Renal cortical epithelial cell (primary cell): ENCODE data around the gene SYT3. TPM values are rescaled to one million over a fixed set of nuclear protein-coding genes. Genes with fewer than 3 reads are reported as not detected.
A peak's percentile ranks its signal among the peaks of the same experiment; 100 is the strongest.

Experiments
- DNase-seq: peaks from one replicate; pipeline ENCODE4 v3.0.0-alpha.2; 2011; ENCODE audit warnings: low read depth
- total RNA-seq: library from RNA; depleted of rRNA; stranded (reverse); fragments of >200 nt; gene quantifications from 2 replicates; pipeline ENCODE4 v1.2.3, GENCODE V29; 2014

Gene SYT3
- total RNA-seq, 1 donor from 2014 or later = 0.40 TPM

DNA sequence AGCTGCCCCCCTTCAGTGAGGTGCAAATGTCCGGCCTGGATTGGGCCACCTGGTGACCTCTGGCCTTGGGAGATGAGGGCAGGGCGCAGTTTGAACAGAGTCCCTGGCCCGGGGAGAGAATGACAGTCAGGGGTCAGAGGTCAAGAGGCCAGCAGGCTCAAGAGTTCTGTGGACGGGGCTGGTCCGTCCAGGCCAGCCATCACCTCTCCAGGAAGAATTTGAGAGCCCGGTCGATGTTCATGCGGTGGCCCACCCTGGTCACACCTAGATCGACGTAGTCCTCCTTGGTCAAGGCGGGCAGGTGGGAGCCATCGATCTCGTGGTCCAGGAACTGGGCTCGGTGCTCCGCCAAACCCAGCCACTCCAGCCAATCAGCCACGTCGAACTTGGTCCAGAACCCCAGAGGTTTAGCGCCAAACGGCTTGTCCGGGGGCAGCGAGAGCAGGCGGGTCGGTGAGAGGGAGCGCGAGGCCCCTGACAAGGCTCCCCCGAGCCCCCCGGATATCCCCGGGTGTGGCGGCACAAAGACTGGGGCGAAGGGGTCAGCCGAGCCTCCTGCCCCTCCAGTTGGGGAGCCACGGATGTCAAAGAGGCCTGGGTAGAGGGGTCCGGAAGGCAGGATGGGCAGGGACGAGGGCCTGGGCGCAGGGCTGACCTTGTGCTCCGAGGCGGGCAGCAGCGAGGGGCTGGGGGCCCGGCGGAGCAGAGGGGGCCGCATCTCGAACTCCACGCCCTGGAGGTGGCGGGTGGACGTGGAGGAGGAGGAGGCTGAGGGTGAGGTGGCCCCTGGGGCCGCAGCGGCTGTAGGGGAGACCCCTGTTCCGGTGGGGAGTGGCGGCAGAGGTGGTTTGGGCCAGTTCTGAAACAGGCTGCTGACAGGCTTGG lies 22.3 kb upstream of the SYT3 start:
- no peak for DNase-seq

DNA sequence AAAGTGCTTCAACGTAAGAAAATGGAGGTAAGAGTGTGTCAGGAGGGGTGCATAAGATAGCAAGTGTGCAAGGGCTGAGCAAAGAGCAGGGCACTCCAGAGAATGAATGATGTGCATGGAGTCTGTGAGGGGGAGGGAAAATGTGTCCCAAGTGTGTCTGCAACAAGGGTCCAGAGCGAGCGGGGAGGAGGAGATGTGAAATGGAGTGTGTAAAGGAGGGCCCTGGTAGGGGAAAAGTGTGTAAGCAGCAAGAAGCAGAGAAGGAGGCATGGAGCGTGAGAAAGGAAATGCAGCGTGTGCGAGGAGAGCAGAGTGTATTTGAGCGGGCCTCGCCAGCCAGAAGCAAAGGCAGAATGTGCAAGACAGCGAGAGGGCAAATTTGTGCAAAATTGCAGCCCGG lies 21.3 kb upstream of the SYT3 start:
- no peak for DNase-seq

DNA sequence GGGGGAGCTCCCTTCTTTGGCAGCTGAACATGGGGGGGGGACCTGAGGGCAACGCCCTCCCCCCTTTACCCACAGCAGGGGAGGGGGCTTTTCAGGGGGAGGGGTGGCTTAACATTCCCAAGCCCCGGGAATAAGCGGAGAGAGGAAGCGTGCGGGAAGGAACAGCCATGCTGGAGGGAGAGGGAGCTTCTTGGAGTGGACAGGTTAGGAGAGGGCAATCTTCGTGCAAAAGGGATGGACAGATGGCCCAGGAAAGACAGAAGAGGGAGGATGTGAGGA lies 20.3 kb upstream of the SYT3 start:
- DNase-seq = no peak

DNA sequence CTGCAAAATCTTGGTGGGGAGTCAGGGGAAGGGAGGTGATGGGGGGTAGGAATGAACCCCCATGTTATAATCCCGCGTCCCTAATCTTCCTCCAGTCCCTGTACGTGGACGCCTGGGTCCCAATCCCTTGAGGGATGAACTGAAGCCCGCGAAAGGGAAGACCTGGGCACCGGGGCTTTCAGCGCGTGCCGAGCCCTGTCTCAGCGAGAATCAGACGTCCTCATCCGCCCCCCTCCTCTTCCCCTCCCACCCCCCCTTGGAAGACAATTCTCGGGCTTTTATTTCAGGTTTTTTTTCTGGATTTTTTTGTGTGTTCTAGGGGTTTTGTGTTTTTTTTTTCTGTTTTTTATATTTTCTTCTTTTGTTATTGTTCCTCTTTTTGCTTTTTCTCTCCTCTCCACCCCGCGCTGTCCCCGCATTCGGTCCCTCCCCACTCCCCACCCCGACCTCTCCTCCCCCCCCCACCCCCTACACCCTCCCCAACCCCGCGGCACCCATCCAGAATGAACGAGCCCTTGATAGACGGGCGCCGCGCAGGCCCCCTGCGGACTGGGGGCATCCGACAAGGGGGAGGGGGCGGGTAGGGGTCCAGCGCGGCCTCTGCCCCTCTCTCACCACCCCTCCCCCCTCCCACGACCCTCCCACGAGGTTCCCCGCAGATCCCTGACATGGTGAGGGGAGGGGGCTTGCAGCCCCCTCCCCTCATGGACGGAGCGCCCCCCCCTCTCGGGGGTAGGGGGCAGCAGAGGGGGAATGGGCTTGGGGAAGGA lies 19.8 kb upstream of the SYT3 start:
- no peak for DNase-seq

DNA sequence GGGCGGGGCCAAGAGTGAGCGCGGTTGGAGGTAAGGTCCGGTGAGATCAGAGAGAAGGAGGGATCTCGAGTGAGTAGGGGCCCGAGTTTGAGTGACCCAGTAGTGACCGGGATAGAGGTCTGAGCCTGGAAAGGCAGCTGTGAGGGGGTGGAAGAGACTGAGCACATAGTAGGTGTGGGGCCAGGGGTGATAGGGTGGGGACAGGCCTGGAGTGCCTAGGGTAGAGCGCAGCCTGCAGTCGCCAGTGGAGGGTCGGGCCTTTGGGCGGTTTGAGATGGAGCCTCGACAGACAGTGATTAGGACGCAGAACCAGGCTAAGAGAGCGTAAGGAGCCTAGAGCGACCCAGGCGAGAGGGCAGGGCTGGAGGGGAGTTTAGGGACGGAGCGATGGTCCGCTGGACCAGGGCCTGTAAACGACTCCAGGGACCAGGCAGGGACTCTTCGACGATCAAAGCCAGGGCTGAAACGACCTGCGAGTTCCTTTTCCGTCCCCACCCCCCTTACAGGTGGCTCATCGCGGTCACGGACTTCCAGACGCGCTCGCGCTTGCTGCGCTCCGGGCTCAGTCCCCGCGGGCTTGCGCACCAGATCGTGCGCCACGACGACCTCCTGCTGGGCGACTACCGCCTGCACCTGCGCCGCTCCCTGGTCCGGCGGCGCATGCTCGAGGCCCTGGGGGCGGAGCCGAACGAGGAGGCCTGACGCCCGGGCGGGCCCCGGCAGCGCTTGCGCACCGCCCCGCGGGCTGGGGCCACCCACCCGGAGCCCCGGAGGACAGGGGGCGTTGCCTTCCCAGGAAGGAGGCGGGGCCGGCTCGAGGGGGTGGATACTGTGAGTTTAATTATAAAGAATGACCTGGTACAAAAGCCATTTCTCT lies 19.0 kb upstream of the SYT3 start:
- peak; percentile 33 for DNase-seq

DNA sequence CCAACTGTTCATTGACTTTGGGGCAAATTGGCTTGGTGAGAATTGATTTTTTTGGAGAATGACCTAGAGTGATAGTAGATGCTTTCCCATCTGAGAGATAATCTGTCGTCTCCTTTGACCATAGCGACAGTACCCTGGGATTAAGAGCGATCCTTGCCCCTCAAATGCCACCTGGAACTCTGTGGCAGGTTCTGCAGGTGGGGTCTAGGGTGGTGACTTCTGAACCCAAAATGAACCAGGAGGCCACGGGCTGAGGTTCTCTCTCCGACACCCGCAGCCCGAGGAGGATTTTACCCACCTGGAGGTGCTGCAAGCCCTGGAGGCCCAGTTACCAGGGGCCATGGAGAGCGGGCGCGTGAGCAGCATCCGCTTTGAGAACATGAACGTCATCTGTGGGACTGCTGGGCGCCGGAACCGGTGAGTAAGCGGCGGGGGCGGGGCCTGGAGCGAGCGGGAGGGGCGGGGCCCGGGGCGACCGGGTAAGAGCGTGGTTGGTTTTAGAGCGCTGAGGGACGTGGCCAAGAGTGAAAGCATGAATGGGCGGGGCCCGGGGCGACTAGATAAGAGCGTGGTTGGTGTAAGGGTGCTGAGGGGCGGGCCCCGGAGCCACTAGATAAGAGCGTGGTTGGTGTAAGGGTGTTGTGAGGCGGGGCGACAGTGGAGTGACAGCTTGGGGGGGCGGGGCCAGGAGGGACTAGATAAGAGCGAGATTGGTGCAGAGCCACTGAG lies 18.2 kb upstream of the SYT3 start:
- DNase-seq = peak; percentile 89

DNA sequence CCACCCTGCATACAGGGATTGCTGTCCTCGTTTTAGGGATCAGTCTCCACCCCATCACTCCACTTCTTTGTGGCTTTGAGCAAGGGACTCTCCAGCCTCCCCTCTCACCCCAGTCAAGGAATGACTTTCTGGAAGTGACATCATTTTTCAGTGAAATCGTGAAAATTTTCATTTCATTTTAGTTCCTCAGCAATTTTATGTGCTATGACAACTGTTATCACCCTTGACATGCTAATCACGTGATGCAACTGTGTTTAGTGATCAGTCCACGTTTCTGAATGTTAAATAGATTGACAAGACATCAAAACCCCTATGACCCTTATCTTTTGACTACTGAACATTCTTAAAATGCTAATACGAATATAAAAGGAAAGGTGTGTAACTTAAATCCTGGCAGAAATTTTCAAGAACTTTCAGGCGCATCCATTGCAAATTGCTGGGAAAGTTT lies 17.6 kb upstream of the SYT3 start:
- DNase-seq = no peak

DNA sequence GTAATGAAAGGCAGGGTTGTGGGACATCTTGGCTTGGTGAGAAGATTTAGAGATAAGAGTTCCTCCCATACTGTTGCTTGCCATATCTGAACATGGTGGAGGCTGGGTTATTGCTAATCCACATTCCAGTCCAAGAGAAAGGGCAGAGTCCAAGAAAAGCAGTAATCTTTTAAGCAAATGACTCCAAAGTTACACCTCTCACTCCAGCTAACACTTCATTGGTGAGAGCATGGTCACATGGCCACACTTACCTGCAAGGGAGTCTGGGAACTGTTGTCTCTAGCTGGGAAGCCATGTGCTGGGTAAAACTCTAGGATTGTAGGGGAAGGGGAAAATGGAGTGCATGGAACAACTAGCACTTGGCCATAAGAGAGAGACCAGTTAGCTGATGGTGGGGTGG lies 15.2 kb upstream of the SYT3 start:
- no peak for DNase-seq

DNA sequence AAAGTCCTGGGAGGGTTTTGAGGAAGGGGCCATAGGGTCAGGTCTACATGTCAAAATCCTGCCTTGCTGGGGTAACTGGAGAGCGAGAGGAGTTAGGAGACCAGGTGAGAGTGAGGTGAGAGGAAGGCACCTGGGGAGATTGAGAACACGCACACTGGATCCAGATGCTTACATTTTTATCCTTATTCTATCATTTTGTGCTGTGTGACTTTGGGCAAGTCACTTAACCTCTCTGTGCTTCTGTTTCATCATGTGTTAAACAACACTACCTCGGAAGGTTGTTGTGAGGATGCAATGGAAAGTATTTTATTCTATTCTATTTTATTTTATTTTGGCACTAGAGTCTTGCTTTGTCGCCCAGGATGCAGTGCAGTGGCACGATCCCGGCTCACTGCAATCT lies 13.0 kb upstream of the SYT3 start:
- DNase-seq = no peak

DNA sequence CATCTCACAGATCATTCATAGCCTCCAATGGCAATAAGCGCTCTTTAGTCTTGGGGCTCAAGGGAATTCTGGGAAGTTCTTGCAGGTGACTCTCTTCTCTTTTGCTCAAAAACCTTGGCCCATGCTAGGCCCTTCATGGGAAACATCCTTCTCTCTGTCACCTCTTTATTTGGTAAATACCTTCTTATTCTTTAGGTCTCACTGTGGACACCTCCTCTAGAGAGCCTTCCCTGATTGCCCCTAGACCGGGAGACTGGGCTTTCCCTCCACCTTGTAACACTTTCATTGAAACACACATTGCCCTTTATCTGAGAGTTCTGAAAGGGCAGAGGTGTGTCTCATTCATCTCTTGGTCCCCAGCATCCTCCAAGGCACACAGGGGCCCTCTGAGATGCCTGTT lies 11.5 kb upstream of the SYT3 start:
- no peak for DNase-seq

DNA sequence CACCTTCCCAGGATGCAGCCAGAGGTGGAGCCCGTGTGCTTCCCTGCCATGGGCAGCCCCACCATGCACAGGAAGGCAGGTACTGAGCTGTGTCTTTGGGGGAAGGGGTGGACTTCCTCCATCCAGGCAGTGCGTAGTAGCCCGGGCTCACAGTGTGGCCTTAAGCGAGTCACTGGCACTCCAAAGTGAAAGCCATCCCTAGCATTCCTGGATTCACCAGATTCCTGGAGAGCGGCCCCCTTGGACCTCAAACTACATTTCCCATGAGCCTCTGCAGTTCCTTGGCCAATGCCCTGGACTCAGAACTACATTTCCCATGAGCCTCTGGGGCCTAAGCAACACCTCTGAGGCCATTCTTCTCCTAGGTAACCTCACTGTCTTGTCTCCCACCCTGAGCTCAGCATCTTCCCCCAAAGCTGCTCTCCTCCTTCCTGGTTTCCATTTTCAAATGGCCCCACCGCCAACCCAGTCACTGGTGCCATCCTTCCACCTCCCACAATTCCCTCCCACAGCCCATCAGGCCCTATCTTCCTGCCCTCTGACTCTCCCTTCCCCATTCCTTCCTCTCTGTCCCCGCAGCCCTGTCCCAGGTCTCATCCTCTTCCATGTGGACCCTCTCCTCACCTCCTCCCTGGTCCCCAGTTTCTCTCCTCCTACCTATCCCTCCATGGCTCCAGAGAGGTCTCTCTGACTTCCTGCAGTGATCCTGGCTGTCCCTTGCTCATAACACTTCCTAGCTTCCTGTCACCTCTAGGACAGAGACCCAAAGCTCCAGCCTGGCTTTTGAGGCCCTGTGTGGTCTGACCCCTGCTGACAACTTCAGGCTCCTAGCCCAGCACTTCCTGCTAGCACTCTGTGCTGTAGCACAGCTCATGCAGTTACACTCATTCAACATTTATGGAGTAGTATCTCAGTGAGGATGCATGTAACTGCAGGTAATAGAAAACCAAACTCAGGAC lies 10.0 kb upstream of the SYT3 start, which contains the start of gene C19orf81:
TSS of gene C19orf81 (plus strand) at position 13 of the 959 bp plus-strand sequence. CDS start at position 13, 0 bp downstream.
- no peak for DNase-seq

DNA sequence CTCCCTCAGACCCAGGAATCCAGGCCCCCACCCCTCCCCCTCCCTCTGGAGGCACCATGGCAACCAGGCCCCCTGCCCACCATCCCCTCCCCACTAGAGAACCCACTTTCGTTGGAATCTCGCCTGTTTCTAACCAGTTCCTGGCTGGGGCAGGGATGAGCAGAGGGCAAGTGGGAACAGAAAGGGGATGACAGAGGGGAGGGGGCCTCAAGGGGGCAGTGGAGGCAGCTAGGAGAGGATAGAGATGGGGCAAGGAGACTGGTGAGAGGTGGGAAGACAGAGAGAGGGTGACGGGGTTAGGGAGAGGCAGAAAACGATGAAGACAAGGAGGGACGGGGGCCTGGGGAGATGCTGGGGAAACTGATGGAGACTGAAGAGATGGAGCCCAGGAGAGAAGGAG lies 9.0 kb upstream of the SYT3 start:
- DNase-seq = no peak

DNA sequence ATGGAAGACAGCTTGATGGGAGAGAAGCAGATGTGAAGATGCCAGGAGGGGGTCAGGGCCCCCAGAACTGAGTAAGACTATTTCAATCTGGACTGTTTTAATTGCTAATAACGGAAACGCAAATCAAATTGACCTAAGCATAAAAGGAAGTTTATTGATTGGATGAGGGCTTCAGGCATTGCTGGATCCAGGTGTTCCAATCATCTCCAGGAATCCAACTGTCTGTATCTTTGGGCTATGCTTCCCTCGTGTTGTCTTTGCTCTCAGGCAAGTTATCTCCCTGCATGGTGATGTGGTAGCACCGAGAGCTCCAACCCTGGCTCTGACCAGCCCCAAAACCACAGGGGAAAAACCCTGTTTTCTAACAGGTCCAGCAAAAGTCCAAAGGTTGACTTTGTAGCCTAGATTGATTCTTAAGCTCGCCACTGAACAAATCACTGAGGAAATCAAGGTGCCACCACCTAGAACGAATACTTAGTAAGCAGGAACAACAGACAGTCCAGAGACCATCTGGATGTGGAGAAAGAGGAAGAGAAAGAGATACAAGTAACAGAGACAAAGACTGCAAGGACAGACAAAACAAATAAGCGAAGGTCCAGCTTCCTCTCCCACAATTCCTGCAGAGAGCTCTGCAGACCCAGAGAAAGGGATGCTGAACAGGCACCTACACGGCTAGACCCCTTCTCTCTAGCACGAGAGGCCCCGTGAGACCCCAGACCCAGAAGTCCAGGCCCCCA lies 8.4 kb upstream of the SYT3 start:
- no peak for DNase-seq

DNA sequence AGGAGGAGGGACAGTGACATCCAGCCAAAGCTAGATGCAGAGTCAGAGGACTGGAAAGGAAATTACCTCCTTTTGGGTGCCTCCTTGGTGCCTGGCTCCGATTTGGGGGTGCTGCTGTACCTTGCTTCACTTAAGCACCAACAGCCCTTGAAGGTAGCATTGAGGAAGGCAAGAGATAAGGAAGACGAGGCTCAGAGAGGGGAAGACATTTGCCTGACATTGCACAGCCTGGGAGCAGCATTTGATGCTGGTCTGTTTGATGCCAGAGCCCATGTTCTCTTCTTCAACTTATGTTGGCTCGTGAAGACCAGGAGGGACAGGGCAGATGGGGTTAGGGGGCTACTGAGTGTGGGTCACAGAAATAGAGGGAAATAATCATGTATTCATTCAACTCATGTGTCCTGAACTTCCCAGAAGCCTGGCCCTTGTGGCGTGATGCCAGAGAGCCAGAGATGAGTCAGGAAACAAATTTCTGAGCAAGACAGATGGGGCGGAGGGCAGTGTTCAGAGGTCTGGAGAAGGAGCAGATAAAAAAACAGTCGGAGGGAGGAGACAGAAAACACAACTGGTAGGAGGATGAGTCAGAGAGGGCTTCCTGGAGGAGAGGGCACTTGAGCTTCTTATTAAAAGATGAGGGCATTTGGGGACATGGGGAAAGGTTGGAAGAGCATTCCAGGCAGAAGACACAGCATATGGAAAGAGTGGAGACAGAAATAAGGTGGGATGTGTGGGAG lies 6.6 kb upstream of the SYT3 start:
- DNase-seq = peak; percentile 58

DNA sequence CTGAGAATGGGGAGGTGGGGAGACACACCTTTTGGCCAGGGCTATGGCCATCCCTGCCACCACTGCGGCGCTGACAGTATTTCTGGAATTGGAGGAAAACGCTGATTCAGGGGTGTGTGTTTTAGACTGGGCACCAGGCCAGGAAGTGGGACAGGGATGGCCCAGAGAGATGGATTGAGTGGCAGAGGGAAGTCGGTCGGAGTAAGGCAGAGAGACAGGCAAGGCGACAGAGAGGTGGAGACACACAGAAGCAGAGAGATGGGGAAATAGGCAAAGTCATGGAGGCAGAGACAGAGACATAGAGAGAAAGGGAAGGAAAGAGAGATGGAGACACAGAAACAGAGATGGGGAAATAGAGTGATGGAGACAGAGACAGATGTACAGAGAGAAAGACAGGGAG lies 5.4 kb upstream of the SYT3 start:
- no peak for DNase-seq

DNA sequence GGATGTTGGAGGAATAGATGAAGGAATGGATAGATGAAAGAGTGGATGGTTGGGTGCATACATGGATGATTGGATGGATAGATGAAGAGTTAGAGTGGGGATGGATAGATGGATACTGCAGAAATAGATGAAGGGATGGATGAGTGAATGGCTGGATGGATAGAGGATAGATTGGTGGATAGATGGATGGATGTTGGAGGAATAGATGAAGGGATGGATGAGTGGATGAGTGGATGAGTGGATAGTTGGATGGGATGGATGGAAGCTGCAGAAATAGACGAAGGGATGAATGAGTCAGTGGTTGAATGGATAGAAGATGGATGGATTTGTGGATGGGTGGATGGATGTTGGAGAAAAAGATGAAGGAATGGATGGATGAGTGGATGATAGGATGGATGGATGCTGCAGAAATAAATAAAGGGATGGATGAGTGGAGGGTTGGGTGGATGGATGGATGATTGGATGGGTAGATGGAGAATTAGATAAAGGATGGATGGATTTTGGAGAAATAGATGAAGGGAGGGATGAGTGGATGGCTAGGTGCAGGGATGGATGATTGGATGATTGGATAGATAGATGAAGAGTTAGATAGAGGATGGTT lies 4.7 kb upstream of the SYT3 start:
- no peak for DNase-seq

DNA sequence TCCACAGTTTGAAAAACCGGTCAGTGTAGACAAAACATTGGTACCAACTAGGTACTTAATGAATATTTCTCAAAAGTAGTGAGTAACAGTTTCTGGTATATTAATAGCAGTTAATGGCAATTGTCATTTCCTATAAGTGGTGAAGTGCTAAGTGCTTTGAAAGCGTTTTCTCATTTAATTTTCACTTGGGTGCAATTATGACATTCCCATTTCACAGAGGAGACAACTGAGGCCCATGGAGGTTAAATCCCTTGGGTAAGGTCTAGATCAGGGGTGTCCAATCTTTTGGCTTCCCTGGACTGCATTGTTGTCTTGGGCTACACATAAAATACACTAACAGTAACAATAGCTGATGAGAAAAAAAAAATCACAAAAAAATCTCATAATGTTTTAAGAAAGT lies 687 bp upstream of the SYT3 start:
- no peak for DNase-seq

DNA sequence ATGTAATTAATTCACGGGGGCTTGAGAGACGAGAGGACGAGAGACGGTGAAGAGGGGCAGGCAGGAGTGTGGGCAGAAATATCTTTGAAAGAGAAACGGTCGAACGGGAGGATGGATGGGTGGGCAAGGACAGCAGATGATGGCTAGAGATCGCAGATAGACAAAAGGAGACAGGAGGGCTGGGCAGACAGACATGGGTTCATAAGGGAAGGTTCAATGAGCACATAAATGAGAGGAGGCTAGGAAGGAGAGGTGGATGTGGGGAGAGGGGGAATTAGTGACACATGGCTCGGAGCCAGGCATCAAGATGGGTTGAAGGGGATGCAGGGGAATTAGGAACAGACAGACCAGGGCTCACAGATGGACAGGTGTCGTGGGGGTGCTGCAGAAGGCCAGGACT lies 1.1 kb downstream of the SYT3 start:
- DNase-seq = no peak
